Measurements from ENCODE around the gene FGD3.

FGD3 gene

DNA sequence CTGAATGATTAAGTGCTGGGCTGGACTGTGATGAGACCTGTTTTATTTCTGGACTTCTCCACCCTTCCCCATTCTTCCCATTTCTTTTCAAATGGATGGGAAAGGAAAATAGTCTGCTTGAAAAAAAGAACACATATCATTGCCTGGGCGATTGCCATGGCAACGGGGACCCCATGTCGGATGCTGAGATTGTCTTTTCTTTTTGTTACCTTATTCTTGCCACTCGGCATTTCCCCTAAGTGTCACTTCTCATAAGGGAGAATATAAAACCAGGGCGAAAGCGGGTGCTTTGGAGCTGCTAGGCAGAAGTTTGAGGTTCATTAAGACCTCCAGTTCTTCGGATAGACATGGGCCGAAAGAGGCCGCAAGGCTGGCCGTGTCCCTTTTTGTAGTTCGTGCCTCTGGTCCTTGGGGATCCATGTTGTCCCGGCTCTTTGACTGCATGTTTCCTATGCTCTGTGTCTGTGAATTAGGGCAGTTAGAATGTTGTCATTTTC, 763 bp downstream of the FGD3 start:
- no peak overlapping the region for H3K9ac ChIP-seq (ENCODE audit: low read length)
- no peaks in the 10 kb centered on the region for H3F3A ChIP-seq (ENCODE audit: insufficient read depth)
- no peak overlapping the region for H3K4me3 ChIP-seq (ENCODE audit: insufficient read depth, low read length, poor library complexity, severe bottlenecking)
- no peaks in the 10 kb centered on the region for H3K79me2 ChIP-seq (ENCODE audit: insufficient read depth, low read length)
- H3K27me3 ChIP-seq (ENCODE audit: low read length), result no peaks in the 10 kb centered on the region
- TF ChIP-seq, protein P1, sequence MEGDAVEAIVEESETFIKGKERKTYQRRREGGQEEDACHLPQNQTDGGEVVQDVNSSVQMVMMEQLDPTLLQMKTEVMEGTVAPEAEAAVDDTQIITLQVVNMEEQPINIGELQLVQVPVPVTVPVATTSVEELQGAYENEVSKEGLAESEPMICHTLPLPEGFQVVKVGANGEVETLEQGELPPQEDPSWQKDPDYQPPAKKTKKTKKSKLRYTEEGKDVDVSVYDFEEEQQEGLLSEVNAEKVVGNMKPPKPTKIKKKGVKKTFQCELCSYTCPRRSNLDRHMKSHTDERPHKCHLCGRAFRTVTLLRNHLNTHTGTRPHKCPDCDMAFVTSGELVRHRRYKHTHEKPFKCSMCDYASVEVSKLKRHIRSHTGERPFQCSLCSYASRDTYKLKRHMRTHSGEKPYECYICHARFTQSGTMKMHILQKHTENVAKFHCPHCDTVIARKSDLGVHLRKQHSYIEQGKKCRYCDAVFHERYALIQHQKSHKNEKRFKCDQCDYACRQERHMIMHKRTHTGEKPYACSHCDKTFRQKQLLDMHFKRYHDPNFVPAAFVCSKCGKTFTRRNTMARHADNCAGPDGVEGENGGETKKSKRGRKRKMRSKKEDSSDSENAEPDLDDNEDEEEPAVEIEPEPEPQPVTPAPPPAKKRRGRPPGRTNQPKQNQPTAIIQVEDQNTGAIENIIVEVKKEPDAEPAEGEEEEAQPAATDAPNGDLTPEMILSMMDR (IDR thresholded peaks at IDR 0.05; ENCODE audit: insufficient read depth, low read length, poor library complexity, severe bottlenecking), result no peak
- no peak for TF ChIP-seq EZH2phosphoT487 (conservative IDR thresholded peaks at IDR 0.05; ENCODE audit: low read length)
- no peak overlapping the region for H2AFZ ChIP-seq (ENCODE audit: low read depth, low read length, severe bottlenecking)
- no peaks in the 10 kb centered on the region for H3K36me3 ChIP-seq (ENCODE audit: low read length)
- H3K27ac ChIP-seq (ENCODE audit: low read depth, low read length), result no peak overlapping the region
- no peaks in the 10 kb centered on the region for H4K20me1 ChIP-seq (ENCODE audit: low read depth, low read length)
- H3K9me2 ChIP-seq (replicated peaks; ENCODE audit: insufficient read depth, low read length), result no peaks in the 10 kb centered on the region
- no peaks in the 10 kb centered on the region for H3K9me3 ChIP-seq (ENCODE audit: insufficient read depth, low read length)
- H3K4me2 ChIP-seq (ENCODE audit: low read depth, low read length, poor library complexity, severe bottlenecking), result no peak overlapping the region

DNA sequence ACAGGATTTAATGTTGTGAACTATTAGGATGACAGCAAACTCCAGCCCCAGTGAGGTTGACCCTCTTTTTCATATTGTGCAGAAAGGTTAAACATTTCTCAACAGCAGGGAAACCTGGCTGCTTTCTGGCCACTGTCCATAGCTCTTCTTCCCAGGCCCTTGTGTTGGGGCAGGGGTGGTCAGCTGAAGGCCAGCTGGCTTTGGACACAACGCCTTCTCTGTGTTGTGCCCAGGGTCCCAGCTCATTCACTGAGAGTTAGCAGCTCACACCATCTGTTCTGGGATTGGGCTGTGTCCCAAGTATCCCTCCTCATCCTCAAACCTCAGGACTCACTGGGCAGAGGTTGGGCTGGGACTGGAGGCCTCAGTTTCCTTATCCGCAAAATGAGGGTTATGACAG, 1.3 kb downstream of the FGD3 start:
- Histone ChIP-seq H3K9ac (ENCODE audit: low read length) (no peak overlapping the region), H3K27ac (ENCODE audit: low read depth, low read length) (no peak overlapping the region), H3K4me2 (ENCODE audit: low read depth, low read length, poor library complexity, severe bottlenecking) (no peak overlapping the region), H3K9me2 (replicated peaks; ENCODE audit: insufficient read depth, low read length) (no peaks in the 10 kb centered on the region), H3K79me2 (ENCODE audit: insufficient read depth, low read length) (no peaks in the 10 kb centered on the region), H3K27me3 (ENCODE audit: low read length) (no peaks in the 10 kb centered on the region), H3K36me3 (ENCODE audit: low read length) (no peaks in the 10 kb centered on the region), H3F3A (ENCODE audit: insufficient read depth) (no peaks in the 10 kb centered on the region), H4K20me1 (ENCODE audit: low read depth, low read length) (no peaks in the 10 kb centered on the region), H3K4me3 (ENCODE audit: insufficient read depth, low read length, poor library complexity, severe bottlenecking) (no peak overlapping the region), H3K9me3 (ENCODE audit: insufficient read depth, low read length) (no peaks in the 10 kb centered on the region), H2AFZ (ENCODE audit: low read depth, low read length, severe bottlenecking) (no peak overlapping the region)
- no peak for TF ChIP-seq EZH2phosphoT487 (conservative IDR thresholded peaks at IDR 0.05; ENCODE audit: low read length)
- TF ChIP-seq, protein P1 (IDR thresholded peaks at IDR 0.05; ENCODE audit: insufficient read depth, low read length, poor library complexity, severe bottlenecking), result no peak

DNA sequence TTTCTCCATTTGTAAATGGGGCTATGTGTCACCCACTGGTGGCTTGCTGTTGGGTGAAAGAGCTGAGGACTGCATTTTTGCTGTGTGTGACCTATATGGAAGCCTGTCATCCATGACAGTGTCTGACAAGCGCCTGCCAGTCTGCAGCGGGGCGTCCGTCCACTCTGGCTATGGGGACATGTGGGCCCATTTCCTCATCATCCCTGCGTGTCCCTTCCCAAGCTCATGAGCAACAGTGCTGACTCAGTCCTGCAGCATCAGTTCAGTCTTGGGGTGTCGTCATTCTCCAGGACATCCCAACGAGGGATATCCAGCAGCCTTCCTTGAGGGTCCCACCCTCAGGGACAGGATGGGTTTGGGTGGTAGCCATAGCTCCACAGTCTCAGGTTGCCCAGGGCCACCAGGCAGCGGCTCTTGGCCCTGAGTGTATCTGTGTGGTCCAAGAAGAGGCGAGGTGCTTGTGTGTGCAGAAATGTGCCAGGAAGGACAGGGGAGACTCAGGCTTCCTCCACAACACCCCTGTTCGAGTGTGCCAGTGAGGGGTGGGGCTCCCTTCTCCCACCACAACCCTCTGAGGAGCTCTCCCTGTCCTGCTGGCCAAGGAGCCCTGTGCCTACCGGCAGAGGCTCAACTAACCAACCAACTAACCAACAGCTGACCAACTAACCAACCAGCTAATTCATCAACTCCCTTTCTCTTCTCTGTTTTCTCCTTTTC, 2.1 kb downstream of the FGD3 start:
- no peaks in the 10 kb centered on the region for H3F3A ChIP-seq (ENCODE audit: insufficient read depth)
- H3K27me3 ChIP-seq (ENCODE audit: low read length), result no peaks in the 10 kb centered on the region
- H3K4me3 ChIP-seq (ENCODE audit: insufficient read depth, low read length, poor library complexity, severe bottlenecking), result no peak overlapping the region
- no peaks in the 10 kb centered on the region for H3K9me3 ChIP-seq (ENCODE audit: insufficient read depth, low read length)
- no peaks in the 10 kb centered on the region for H3K36me3 ChIP-seq (ENCODE audit: low read length)
- no peak overlapping the region for H3K4me2 ChIP-seq (ENCODE audit: low read depth, low read length, poor library complexity, severe bottlenecking)
- H3K9me2 ChIP-seq (replicated peaks; ENCODE audit: insufficient read depth, low read length), result no peaks in the 10 kb centered on the region
- TF ChIP-seq, protein P1 (IDR thresholded peaks at IDR 0.05; ENCODE audit: insufficient read depth, low read length, poor library complexity, severe bottlenecking), result no peak
- TF ChIP-seq EZH2phosphoT487 (conservative IDR thresholded peaks at IDR 0.05; ENCODE audit: low read length), result no peak
- no peak overlapping the region for H3K9ac ChIP-seq (ENCODE audit: low read length)
- H4K20me1 ChIP-seq (ENCODE audit: low read depth, low read length), result no peaks in the 10 kb centered on the region
- no peaks in the 10 kb centered on the region for H3K79me2 ChIP-seq (ENCODE audit: insufficient read depth, low read length)
- H3K27ac ChIP-seq (ENCODE audit: low read depth, low read length), result no peak overlapping the region
- H2AFZ ChIP-seq (ENCODE audit: low read depth, low read length, severe bottlenecking), result no peak overlapping the region

Data from SU-DHL-6 (cell line).